Glutamatergic neuron (in vitro differentiated cells): ENCODE results near the gene FANCD2OS. TPM values are rescaled to one million over a fixed set of nuclear protein-coding genes. Genes with fewer than 3 reads are reported as not detected.

Source experiments
- DNase-seq: peaks from one replicate; pipeline ENCODE4 v3.0.0; 2022
- H3K27ac Mint-ChIP-seq: one replicate; pipeline ENCODE4 v1.8.0; 2020; ENCODE audit warnings: mild to moderate bottlenecking, mixed read lengths, inconsistent platforms; ENCODE audit not compliant: unreplicated experiment
- H3K27me3 Mint-ChIP-seq: one replicate; pipeline ENCODE4 v1.8.0; 2020; ENCODE audit warnings: mild to moderate bottlenecking, moderate library complexity, mixed read lengths, inconsistent platforms; ENCODE audit not compliant: unreplicated experiment
- H3K36me3 Mint-ChIP-seq: one replicate; pipeline ENCODE4 v1.8.0; 2020; ENCODE audit warnings: mild to moderate bottlenecking, mixed read lengths, inconsistent platforms; ENCODE audit not compliant: unreplicated experiment
- H3K4me1 Mint-ChIP-seq: one replicate; pipeline ENCODE4 v1.8.0; 2020; ENCODE audit warnings: mild to moderate bottlenecking, low read depth, mixed read lengths, inconsistent platforms; ENCODE audit not compliant: unreplicated experiment
- H3K4me3 Mint-ChIP-seq: one replicate; pipeline ENCODE4 v1.8.0; 2020; ENCODE audit warnings: mild to moderate bottlenecking, mixed read lengths, inconsistent platforms; ENCODE audit not compliant: unreplicated experiment
- H3K9me3 Mint-ChIP-seq: one replicate; pipeline ENCODE4 v1.8.0; 2020; ENCODE audit warnings: mild to moderate bottlenecking, moderate library complexity, mixed read lengths, inconsistent platforms; ENCODE audit not compliant: unreplicated experiment
- long read RNA-seq: library from polyadenylated mRNA; unstranded; transcript quantifications from one replicate; pipeline ENCODE4 v2.0.0, GENCODE V29; 2020; ENCODE audit not compliant: unreplicated experiment
- total RNA-seq: library from RNA; stranded (reverse); fragmentation: NEBNext Ultra II Directional; extraction: Animal tissue kit (Norgen Biotek cat#: 25700); gene quantifications from one replicate; pipeline ENCODE4 v1.2.1, GENCODE V29; 2021; ENCODE audit not compliant: unreplicated experiment
- TF ChIP-seq, protein P1 (sequence below): fragments of 200-600 bp; sonication (generic); IDR thresholded peaks from one replicate; pipeline ENCODE4 v1.5.0; 2021; ENCODE audit not compliant: partially characterized antibody, unreplicated experiment

FANCD2OS gene, protein sequence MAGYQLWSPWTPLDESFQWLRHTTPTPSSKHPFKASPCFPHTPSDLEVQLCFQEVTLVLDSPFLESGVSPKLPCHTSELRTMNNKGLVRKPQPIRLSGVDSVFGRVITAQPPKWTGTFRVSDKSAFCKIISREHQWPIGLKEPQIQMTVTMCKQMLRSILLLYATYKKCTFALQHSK
- not detected for total RNA-seq
- long read RNA-seq = 0 reads

DNA sequence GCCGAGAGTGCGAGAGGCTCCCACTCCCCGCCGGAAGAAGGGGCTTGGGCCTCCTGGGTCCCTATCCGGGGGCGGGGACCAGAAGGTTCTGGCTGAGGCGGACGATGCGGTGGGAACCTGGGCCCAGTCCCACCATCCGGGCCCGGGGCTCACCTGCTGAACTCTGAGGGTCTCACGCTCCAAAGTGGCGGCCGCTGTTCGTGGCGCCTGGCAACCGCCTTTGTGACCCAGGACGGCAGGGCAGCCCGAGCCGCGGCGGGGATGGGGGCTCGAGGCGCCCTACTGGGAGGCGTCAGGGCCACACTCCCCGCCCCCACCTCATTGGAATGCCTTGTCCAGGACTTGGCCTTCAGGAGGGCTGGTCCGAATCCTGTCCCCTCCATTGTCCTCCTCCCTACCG lies at the start of gene FANCD2OS:
FANCD2OS (minus strand) TSS at position 165 of the 400 bp plus-strand sequence. CDS start 3,481 bp downstream, outside the sequence.
- Mint-ChIP-seq H3K4me3 (no peak within 1 kb of the TSS), H3K27ac (no peak within 1 kb of the TSS), H3K4me1 (no peaks in the 10 kb centered on the region), H3K36me3 (no peaks in the 10 kb centered on the region), H3K27me3 (no peaks in the 10 kb centered on the region), H3K9me3 (no peaks in the 10 kb centered on the region)
- TF ChIP-seq, protein P1, sequence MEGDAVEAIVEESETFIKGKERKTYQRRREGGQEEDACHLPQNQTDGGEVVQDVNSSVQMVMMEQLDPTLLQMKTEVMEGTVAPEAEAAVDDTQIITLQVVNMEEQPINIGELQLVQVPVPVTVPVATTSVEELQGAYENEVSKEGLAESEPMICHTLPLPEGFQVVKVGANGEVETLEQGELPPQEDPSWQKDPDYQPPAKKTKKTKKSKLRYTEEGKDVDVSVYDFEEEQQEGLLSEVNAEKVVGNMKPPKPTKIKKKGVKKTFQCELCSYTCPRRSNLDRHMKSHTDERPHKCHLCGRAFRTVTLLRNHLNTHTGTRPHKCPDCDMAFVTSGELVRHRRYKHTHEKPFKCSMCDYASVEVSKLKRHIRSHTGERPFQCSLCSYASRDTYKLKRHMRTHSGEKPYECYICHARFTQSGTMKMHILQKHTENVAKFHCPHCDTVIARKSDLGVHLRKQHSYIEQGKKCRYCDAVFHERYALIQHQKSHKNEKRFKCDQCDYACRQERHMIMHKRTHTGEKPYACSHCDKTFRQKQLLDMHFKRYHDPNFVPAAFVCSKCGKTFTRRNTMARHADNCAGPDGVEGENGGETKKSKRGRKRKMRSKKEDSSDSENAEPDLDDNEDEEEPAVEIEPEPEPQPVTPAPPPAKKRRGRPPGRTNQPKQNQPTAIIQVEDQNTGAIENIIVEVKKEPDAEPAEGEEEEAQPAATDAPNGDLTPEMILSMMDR = no peak
- no peak for DNase-seq

DNA sequence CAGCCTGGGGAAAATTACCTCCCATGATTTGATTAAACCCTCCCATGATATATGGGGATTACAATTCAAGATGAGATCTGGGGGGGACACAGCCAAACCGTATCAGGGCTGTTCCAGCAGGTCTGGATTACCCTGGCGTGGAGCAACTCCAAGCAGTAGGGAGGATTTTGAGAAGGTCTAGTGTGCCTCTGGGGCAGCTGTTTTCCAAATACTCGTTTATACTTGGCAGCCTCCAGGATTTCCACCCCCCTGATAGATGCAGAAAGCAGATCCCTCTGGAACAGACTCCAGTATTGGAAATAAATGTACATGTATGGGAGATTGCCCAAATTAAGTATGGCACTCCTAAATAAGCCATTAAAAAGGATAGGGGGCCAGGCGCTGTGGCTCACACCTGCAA lies 49.0 kb upstream of the FANCD2OS start:
- Mint-ChIP-seq H3K4me3 (no peak overlapping the region), H3K36me3 (no peaks in the 10 kb centered on the region), H3K9me3 (no peaks in the 10 kb centered on the region), H3K27me3 (no peaks in the 10 kb centered on the region), H3K27ac (no peak overlapping the region), H3K4me1 (no peaks in the 10 kb centered on the region)
- no peak for DNase-seq
- TF ChIP-seq, protein P1 = no peak

DNA sequence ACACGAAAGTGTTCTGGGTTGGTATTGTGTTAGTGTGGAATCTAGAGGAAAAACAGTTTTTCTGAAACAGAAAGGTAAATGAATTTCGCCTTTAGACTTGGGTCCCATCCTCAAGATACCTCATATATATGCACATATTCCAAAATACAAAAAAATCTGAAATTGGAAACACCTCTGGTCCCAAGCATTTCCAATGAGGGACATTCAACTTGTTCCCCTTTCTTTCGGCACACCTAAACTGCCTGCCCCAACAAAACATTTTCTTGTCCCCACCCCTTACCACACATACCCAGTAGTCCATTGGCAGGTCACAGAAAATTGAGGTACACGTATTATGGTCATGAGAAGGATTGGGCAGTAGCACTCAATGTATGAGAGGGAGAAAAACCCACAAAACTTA lies 47.6 kb upstream of the FANCD2OS start:
- Mint-ChIP-seq H3K9me3 (no peaks in the 10 kb centered on the region), H3K27ac (no peak overlapping the region), H3K27me3 (no peaks in the 10 kb centered on the region), H3K4me1 (no peaks in the 10 kb centered on the region), H3K36me3 (no peaks in the 10 kb centered on the region), H3K4me3 (no peak overlapping the region)
- TF ChIP-seq, protein P1 = no peak
- DNase-seq = no peak

DNA sequence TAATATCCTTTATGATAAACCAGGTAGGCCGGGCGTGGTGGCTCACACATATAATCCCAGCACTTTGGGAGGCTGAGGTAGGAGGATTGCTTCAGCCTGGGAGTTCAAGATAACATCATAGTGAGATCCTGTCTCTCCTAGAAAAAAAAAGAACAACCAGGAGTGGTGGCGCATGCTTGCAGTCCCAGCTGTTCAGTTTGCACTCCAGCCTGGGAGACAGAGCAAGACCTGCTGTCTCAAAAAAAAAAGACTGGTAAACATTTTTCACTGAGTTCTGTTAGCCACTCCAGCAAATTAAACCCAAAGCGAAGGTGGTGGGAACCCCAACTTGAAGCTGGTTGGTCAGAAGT lies 47.0 kb upstream of the FANCD2OS start:
- Mint-ChIP-seq H3K27me3 (no peaks in the 10 kb centered on the region), H3K27ac (no peak overlapping the region), H3K9me3 (no peaks in the 10 kb centered on the region), H3K36me3 (no peaks in the 10 kb centered on the region), H3K4me3 (no peak overlapping the region), H3K4me1 (no peaks in the 10 kb centered on the region)
- no peak for DNase-seq
- TF ChIP-seq, protein P1 = no peak

DNA sequence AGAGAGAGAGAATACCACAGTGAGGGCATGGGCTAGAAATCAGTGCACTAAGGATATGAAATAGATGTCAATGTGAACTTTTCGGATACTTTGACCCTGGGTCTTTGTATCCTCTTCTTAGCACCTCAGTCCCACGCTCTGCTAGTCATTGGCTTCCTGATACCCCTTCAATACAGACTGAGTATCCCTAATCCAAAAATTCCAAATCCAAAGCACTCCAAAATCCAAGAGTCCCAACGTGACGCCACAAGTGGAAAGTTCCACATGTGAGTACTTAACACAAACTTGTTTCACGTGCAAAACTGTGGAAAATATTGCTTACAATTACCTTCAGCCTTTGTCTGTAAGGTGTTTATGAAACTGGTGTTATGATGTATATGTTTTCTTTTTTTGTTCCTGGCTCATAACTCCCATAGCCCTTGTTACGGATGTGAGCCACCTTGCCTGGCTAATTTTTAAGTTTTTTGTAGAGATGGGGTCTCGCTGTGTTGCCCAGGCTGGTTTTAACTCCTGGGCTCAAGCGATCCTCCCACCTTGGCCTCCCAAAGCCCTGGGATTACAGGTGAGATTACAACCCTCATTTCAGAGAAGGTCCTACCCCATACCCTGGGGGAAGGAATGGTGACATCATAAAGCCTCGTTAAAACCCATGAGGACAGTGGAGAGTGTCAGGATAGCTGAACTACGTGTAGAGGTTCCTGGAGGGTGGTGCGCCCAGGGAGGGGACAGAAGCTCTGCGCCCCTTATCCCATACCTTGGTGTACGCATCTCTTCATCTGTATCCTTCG lies 46.5 kb upstream of the FANCD2OS start:
- no peaks in the 10 kb centered on the region for H3K36me3 Mint-ChIP-seq
- H3K27ac Mint-ChIP-seq = no peak overlapping the region
- TF ChIP-seq, protein P1 = no peak
- no peak overlapping the region for H3K4me3 Mint-ChIP-seq
- H3K4me1 Mint-ChIP-seq = no peaks in the 10 kb centered on the region
- DNase-seq = no peak
- no peaks in the 10 kb centered on the region for H3K9me3 Mint-ChIP-seq
- no peaks in the 10 kb centered on the region for H3K27me3 Mint-ChIP-seq
